Renal pelvis (tissue), 4 donors: Measurements from ENCODE around the gene MYLK. TPM values are rescaled to one million over a fixed set of nuclear protein-coding genes. Genes with fewer than 3 reads are reported as not detected.
A peak's percentile ranks its signal among the peaks of the same experiment; 100 is the strongest.
"Not testable (repeated sequence)": the region's sequence is repeated elsewhere in the genome, so short reads cannot be mapped to it uniquely, and the experiment has no call there.

Source experiments
- DNase-seq: peaks from one replicate; pipeline ENCODE4 v3.0.0-alpha.2; 2013
- polyA plus RNA-seq, 3 donors: library from polyadenylated mRNA; unstranded; fragments of 120-200 nt; gene quantifications; one replicate each; pipeline ENCODE4 v1.2.1, GENCODE V29; 2013; ENCODE audit not compliant: insufficient read length in 3 of 3

MYLK gene
- polyA plus RNA-seq, 3 donors: 126 to 154 (median 144) TPM

DNA sequence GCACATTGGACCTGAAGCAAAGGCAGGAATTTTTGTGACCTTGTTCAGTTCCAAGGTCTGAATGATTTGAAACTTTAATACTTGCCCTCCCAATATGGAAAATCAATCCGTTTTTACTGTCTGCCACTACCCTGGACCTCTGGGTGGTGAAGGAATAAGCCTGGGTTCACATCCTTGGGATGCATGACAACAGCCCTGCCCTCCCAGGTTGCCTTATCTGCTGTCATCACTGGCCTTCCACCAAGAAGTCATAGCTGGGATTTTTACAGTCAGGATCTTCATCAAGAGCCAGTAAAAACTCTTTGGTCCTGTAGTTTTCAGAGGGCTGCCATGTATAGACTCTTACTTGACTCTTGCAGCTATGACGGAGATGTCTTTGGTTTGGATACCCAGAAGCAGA, 128.6 kb downstream of the MYLK start:
- no peak for DNase-seq

DNA sequence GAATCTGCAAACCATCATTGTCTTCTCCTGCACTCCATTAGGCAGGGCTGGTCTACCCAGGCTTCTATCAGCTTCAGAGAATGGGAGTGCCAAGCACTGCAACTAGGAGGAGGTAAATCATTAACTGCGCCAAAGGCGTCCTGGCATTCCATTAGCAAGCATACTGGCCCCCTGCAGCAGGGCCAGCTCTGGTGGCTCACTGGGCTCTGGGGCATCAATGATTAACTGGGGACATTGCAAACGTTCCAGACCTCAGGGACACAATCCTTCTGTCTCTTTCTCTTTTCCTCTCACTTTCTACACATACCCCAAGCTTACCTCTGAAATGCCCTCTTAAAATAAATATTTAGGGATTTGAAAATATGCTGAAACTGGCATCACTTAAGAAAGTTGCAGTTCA, 129.0 kb downstream of the MYLK start:
- DNase-seq: peak; percentile 74

DNA sequence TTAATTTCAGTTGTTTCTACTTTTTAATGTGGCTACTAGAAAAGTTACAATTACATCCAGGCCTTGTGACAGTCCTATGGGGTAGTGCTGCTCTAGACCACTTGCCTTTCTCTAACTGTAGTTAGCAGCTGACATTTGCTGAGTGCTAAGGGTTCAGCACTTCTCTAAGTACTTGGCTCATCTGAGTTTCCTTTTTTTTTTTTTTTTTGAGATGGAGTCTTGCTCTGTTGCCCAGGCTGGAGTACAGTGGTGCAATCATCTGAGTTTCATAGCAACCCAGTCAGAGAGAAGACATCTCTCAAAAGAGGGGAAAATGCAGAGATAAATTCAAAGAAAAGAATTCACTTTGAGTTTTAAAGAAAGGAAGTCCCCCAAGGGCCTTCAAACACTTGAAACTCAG, 130.8 kb downstream of the MYLK start:
- DNase-seq: no peak

DNA sequence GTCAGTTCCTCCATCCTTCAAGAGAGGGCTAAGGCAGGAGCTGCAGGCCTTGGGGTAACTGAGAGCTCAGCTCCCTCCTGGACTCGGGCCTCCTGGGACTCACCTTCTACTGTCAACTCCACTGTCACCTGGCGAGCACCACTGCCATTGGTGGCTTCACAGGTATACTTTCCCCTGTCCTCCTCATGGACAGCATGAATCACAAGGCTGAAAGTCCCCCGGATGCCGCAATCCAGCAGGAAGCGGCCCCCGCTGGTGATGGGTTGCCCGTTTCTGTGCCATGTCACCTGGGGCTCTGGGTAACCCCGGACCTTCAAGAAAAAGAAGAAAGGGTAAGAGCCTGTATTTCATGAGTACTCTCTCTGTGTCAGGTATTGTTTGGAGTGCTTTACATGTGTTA, 131.9 kb downstream of the MYLK start:
- DNase-seq: no peak

DNA sequence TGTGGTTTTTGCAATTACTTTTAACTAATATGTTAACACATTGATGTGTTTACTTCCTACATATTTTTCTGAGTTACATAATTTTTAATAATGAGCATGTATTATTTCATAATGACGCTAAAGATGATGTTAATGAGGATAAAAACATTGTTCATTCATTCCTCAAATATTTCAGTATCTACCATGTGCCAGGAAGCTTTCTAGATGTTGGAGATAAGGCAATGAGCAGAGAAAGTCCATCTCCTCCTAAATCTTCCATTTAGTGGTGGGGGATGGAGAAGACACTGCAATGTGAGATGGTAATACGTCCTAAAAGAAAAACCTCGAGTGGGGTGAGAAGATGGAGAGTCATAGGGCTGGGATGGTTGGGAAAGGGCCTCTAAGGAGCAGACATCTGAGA, 132.7 kb downstream of the MYLK start:
- DNase-seq: no peak

DNA sequence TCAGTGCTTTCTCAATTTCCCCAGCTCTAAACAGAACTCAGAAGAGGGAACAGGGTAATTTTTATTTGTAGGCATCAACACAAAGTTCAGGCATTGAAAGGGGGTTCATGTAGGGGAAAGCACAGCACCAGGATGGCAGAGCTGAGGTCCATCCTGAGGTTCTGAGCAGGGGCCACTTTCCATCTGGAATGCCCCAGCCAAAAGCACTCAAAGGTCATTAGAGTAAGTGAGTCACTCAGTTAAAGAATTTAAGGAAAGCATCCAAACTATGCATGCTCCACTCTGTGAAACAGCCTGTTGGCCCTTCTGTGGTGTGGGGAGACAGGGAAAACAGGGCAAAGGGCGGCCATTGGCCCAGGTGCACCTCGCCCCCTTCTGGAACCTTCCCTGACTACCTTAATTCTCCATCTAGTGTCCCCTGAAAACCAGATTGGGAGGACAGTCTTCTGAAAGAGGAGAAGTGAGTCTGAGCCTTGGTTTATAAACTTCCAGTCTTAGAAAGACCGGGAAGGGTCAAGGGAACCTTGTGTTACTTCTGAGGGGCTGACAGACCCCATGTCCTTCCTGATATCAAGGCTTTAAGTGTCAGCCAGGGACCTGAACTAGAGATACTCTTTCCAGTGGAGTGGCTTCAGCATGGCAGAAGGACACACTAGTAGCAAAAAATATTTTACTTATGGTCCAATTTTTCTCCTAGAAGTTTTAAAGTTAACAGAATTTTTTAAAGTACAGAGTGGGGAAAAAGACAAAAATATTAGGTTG, 133.3 kb downstream of the MYLK start:
- no peak for DNase-seq

DNA sequence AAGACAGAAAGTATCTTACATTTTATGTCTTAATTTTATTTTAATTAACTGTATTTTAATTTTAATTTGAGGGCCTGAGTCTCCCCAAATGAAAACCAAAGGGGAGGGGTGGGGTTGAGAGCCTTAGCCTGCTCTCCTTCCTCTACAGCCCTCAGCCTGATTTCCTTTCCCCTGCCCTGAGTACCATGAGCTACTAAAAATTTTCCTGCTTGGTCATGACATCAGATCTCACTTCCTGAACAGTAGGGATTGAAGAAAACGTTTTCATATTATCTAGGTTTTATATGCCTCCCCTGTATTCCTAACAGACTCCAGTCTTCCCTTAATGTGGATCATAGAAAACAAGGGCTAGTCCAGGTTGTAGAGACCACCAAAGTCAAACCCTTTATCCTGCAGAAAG, 133.9 kb downstream of the MYLK start:
- no peak for DNase-seq

DNA sequence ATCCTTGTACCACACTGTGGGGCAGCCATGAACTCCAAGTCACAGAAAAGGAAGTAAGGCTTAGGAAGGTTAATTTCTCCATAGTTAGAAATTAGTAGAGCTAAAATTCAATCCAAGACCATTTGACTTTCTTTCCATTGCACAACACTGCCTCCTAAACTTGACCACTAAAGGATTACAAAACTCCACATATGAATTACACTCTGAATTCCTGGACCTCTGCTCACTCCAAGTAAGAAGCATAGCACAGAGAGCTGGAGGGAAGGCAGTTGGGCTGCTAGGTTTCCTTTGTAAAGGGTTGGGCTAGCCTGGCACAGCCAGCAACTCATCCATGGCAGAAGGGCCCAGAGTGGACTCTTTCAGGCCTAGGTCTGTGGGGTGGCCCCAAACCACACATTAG, 134.4 kb downstream of the MYLK start:
- DNase-seq: no peak

DNA sequence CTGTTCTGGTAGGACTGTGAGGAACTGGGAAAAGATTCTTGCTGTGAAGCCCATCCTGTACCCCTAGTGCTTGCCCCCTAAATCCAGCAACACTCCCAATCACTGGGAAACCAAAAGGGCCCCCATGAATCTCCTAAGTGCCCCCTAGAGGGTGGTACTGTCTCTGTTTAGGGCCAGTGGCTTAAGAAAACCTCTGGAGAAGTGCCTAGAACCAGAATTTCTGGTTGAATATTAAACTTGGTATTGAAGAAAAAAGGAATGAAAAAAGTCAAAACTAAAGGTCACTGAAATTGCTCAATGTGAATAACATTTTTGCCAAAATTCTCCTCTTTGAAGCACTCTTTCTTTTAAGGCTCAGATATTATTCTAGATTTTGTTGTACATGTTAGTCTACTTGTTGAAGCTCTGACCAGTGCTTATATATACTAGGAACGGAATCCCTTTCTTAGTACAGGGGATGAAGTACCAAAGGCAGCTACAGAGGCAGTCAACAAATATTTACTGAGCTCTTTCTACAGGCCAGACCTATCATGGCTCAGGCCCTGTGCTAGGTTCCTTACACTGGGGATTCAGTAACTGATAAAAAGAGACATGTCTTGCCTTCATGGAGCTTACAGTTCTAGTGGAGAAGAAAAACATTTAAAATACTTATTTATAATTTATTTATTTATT, 138.8 kb downstream of the MYLK start:
- no peak for DNase-seq

DNA sequence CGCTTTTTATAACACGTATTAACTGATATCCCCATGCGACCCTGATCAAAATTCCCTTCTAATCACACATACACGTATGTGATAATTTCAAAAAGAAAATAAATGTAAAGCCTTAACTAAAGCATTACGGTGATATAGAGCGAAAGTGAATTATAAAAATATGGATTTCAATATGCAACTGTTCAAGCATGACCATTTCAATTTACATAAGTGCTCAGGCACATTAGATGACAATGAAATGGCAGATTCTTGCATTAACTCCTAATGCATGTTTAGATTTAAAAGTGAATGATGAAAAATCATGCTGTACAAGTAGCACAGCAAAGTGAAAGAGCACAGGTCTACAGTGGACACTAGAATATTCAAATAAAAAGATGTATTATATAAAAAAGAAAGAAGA, 140.1 kb downstream of the MYLK start:
- DNase-seq: no peak

DNA sequence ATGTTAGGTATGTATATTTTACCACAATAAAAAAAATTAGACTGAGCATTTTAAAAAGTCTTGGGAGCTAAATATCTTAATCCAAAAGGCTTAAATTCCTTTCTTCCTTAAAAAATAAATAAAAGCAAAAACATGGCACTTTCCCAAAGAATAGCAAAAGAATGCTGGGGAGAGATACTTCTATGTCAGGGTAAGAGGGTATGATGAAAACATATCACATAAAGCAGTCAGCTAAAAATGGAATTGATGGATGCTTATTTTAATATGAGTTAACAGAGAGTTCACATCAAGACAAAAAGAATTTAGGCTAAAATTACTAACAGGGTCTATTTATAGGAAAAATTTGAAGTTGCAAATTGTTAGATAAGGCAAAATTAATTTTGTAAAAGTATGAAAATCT, 141.0 kb downstream of the MYLK start:
- DNase-seq: no peak

DNA sequence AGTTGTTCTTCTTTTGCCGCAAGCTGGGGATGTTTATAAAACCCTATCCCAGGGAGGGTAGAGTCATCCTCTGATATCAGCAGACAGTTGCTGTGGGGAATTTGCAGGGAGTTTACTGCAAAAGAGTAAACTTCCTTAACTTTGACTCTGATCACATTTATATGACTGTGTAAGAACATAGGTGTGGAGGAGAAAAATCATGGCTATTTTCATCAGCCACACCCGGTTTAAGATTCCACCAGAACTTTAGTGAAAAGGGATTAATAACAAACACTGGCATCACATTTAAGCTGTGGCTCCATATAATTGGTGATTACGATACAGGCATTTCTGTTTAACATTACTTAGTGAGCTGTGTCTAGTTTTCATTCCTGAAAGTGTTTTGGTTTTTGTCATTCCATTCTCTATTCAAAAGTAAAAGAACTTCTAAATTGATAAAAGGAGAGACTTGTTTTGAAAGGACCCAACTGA, 143.1 kb downstream of the MYLK start:
- no peak for DNase-seq

DNA sequence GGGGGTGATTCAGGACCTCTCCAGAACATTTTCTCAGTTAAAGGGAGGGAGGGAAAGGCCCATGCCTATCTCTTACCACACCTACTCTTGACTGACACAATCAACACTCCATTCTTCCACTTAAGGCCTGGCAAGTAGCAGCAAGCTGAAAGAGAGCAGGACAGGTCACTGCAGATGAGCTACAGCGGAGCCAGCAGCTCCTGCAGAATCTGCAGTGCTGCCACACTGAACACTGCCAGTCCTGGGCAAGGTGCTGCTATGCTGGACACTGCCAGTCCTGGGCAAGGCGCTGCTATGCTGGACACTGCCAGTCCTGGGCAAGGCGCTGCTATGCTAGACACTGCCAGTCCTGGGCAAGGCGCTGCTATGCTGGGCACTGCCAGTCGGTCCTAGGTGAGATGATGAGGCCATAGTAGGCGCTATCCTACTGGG, 143.7 kb downstream of the MYLK start:
- DNase-seq: no peak

DNA sequence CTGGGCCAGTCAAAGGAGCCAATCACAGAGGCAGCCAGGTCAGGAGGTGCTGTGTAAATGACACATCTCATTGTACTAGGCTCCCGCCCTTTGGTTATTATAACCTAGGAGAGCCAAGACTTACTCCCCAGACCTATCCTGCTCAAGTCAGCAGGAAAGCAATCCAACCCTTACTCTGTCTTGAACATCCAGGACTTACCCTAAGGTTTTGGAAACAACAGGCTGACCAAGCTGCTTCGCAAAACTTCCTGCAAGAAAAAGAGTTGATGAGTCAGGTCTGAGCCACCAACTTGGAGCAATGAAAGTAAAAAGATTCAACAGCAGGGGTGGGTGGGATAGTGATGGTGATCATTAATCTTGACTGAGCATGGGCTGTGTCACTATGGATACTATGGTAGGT, 144.4 kb downstream of the MYLK start:
- no peak for DNase-seq

DNA sequence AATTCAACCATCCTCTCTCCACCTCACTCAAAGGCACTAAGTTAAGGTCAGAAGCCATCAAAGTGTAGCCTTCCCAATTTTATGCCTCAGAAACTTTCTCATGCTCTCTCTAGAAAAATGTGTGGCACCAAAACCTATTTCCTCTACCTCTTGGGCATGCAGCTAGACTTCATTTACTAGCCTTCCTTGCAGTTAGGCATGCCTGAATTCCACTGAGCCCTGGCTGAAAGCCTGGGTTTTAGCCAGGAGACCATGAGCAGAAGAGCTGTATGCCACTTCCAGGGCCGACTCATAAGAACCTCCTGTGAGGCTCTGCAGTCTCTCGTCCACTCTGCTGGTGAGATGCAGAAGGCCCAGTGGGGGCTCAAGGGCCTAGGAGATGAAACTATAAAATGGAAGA, 145.0 kb downstream of the MYLK start:
- no peak for DNase-seq

DNA sequence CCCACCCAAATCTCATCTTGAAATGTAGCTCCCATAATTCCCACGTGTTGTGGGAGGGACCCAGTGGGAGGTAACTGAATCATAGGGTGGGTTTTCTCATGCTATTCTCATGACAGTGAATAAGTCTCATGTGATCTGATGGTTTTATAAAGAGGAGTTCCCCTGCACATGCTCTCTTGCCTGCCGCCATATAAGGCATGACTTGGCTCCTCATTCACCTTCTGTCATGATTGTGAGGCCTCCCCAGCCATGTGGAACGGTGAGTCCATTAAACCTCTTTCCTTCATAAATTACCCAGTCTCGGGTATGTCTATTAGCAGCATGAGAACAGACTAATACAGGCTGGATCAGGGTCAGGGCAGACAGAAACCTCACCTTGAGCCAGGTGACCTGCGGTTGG, 145.6 kb downstream of the MYLK start:
- not testable (repeated sequence) for DNase-seq

DNA sequence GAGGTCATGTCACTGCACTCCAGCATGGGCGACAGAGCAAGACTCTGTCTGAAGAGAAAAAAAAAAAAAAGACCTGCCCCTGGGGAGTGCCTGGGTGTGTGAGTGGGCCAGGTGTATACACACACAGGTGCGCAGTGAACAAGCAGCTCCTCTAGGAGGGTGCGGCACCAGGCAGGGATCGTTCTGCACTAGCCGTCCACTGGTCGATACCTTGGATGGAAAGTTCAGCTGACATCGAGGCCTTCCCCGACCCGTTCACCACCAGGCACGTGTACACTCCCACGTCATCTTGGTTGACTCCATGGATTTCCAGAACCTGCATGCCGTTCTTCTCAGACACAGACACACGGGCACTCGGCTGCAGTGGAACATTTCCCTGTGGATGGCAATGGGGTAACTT, 147.0 kb downstream of the MYLK start:
- no peak for DNase-seq

DNA sequence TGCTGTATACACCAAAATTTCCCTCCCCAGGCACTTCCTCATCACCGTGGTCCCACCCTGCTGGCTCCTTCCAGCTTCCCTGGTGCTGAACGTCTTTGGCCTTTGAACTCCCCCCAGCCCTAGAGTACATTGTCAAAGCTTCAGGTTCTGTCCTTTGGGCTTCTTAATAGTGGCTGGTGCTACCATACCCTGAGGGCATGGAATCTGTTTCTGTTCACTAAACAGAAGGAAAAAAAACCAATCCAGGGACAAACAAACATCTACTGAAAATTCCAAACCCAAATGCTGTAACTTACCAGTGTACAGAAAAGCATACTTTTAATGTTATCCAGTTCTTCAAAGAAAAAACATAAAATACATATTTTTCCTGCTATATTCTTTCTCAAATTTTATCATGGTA, 148.7 kb downstream of the MYLK start:
- DNase-seq: no peak

DNA sequence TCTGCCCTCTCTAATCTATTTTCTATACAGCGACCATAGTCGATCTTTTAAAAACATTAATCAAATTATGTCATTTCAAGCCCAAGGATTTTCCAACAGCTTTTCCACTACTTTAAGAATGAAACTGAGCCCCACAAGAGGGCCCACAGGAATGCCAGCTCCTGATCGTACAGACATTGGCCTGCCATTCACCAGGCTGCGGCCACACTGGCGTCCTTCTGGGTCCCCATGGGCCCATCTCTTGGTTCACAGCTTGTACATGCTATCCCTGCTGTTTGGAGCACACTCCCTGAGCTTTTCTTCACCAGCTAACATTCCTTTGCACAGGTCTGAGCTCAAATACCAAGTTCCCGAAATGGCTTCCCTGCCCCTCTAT, 149.6 kb downstream of the MYLK start:
- no peak for DNase-seq

DNA sequence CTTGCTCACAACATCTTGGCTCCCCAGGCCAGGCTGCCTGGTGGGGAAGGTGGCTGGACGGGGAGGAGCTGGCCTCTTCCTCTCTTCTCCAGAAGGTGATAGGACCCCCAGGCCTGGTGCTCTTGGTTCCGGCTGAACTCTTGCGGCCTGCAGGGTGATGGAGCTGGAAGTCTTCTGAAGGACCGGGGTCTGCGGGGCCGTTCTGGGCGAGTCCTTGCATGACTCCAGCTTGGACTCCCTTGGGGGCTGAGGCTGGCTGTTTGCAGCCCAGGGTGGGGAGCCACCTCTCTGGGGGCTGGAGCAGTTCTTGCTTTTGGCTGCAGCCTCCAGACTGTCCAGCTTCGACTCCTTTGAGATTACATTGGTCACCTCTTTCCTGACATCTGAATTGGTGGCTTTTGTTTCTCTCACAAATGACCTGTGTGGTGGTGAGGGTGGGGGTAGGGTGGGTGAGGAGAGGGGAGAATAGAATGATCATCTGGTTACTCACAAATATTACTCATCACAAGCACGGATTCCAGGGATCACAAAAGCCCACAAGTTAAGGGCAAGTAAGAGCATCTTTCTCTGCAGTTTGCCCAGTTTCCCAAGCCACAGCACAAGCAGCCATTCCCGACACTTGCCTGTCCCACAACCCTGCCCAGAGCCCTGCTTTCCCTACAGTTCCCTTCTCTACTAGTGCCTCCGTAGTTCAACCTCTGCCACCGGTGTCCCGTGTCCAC, 150.2 kb downstream of the MYLK start:
- no peak for DNase-seq

DNA sequence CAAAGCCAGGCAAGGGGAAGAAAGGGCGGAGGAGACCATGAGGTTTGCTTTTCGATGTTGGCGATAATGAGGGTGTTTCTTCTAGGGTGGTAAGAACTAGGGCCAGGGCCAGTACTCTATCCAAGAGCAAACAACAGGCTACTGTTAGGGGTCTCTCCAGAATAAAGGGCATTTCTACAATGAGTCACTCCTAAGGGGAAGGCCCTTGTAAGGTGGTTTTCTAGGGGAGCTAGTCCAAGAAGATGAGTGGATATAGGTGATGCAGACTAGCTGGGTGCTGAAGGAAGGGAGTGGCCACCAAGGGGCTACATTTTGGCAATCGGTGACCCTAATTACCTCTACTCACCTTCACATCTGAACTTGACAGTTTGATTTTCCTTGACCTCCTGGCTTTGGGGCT, 150.8 kb downstream of the MYLK start:
- DNase-seq: no peak

DNA sequence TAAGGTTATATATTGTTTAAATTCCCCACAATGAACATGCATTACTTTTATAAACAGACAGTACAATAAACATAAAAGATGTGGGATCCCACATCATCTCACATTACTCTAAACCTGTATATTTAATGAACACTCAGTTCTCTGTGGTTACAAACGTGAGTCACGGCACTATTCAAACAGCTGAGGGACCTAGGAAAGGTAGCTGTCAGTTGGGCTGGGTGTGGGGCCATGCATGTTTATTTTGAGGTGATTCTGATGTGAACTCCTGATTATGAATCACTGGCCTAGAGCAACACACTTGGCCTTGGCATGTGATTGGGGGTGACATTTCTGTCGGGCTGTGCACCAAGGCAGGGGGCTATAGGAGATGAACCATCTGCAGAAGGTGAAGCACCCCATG, 151.7 kb downstream of the MYLK start:
- no peak for DNase-seq

DNA sequence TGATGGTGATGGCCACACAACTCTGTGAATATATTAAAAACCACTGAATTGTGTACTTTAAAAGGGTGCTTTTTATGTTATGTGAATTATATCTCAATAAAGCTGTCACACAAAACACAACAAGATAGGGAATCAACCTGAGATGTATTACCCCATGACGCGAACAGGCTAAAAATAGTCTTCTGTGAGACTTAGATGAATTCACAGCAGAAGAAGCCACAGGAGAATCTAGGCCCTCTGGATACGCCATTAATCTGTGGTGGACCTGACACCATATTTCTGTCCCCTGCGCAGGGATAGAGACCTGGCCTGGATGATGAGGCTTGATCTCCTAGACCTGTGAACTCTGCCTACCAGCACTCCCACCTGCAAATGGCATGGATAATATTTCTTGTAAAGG, 153.3 kb downstream of the MYLK start:
- DNase-seq: no peak
